GM18519 (cell line): ENCODE results near the gene PNKP.

Source experiments
- ATAC-seq: cut with Tn5 transposase; IDR thresholded peaks from one replicate; pipeline ENCODE4 v1.9.1; 2021; ENCODE audit warnings: mild to moderate bottlenecking, moderate library complexity; ENCODE audit not compliant: unreplicated experiment, low FRiP score

PNKP gene

GRCh38 chr19:49849433-49850220, 17.7 kb downstream of the PNKP start:
- ATAC-seq, result no peak

GRCh38 chr19:49848938-49849337, 18.4 kb downstream of the PNKP start:
- ATAC-seq, result no peak

GRCh38 chr19:49847731-49848696, 19.4 kb downstream of the PNKP start:
- ATAC-seq, result no peak

GRCh38 chr19:49846408-49846807, 21.0 kb downstream of the PNKP start:
- ATAC-seq, result no peak

- no peak for ATAC-seq
These were observed 22.0 kb downstream of the PNKP start for GRCh38 chr19:49845414-49845813.

GRCh38 chr19:49844138-49845095, 23.0 kb downstream of the PNKP start:
- no peak for ATAC-seq

- no peak for ATAC-seq
These were observed 24.1 kb downstream of the PNKP start for GRCh38 chr19:49843265-49843664.

GRCh38 chr19:49840736-49841249, 26.6 kb downstream of the PNKP start:
- ATAC-seq, result no peak

GRCh38 chr19:49840321-49840720, 27.1 kb downstream of the PNKP start:
- ATAC-seq, result no peak

GRCh38 chr19:49839713-49840112, 27.7 kb downstream of the PNKP start:
- ATAC-seq, result no peak

- ATAC-seq, result no peak
These were observed 28.3 kb downstream of the PNKP start for GRCh38 chr19:49838885-49839588.

- no peak for ATAC-seq
These were observed 30.0 kb downstream of the PNKP start for GRCh38 chr19:49837425-49837824.

GRCh38 chr19:49837009-49837310, 30.4 kb downstream of the PNKP start:
- ATAC-seq, result no peak

GRCh38 chr19:49836176-49837008, 31.0 kb downstream of the PNKP start:
- no peak for ATAC-seq

GRCh38 chr19:49835562-49835961, 31.8 kb downstream of the PNKP start:
- no peak for ATAC-seq

GRCh38 chr19:49833599-49833998, 33.8 kb downstream of the PNKP start:
- no peak for ATAC-seq

- no peak for ATAC-seq
These were observed 34.8 kb downstream of the PNKP start for GRCh38 chr19:49832556-49832955.

GRCh38 chr19:49831592-49831991, 35.8 kb downstream of the PNKP start:
- ATAC-seq, result no peak

GRCh38 chr19:49830766-49831165, 36.6 kb downstream of the PNKP start:
- no peak for ATAC-seq
